ENCODE results near the gene JMJD8.
A peak's percentile ranks its signal among the peaks of the same experiment; 100 is the strongest.

GRCh38 chr16:680967-681745 lies 3.0 kb downstream of the JMJD8 start:
- TF ChIP-seq, protein P1, sequence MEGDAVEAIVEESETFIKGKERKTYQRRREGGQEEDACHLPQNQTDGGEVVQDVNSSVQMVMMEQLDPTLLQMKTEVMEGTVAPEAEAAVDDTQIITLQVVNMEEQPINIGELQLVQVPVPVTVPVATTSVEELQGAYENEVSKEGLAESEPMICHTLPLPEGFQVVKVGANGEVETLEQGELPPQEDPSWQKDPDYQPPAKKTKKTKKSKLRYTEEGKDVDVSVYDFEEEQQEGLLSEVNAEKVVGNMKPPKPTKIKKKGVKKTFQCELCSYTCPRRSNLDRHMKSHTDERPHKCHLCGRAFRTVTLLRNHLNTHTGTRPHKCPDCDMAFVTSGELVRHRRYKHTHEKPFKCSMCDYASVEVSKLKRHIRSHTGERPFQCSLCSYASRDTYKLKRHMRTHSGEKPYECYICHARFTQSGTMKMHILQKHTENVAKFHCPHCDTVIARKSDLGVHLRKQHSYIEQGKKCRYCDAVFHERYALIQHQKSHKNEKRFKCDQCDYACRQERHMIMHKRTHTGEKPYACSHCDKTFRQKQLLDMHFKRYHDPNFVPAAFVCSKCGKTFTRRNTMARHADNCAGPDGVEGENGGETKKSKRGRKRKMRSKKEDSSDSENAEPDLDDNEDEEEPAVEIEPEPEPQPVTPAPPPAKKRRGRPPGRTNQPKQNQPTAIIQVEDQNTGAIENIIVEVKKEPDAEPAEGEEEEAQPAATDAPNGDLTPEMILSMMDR (IDR thresholded peaks at IDR 0.05), result peak; percentile 34
- no peak for TF ChIP-seq ZFX (IDR thresholded peaks at IDR 0.05; ENCODE audit: borderline replicate concordance)
